ENCODE data around the gene CLHC1.

DNA sequence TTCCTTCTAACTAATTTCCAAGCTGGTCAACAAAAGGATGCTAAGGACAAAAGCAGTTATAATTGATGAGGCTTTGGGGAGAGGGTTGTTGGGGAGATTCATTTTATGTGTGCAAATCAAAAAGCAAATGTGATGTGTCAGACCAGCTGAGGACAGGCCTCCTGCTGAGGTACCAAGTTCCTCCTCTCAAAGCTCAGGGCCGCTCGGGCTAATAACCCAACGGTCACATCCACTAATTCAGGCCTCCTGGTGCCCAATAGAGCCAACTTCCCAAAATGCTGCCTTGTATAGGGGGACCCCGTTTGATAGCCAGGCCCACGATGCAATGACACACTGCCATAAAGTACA lies 93.2 kb downstream of the CLHC1 start:
- TF ChIP-seq POLR2AphosphoS5 (IDR thresholded peaks at IDR 0.05; ENCODE audit: low read depth) = no peak
- TF ChIP-seq, protein P1, sequence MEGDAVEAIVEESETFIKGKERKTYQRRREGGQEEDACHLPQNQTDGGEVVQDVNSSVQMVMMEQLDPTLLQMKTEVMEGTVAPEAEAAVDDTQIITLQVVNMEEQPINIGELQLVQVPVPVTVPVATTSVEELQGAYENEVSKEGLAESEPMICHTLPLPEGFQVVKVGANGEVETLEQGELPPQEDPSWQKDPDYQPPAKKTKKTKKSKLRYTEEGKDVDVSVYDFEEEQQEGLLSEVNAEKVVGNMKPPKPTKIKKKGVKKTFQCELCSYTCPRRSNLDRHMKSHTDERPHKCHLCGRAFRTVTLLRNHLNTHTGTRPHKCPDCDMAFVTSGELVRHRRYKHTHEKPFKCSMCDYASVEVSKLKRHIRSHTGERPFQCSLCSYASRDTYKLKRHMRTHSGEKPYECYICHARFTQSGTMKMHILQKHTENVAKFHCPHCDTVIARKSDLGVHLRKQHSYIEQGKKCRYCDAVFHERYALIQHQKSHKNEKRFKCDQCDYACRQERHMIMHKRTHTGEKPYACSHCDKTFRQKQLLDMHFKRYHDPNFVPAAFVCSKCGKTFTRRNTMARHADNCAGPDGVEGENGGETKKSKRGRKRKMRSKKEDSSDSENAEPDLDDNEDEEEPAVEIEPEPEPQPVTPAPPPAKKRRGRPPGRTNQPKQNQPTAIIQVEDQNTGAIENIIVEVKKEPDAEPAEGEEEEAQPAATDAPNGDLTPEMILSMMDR (IDR thresholded peaks at IDR 0.05; ENCODE audit: insufficient read depth, low read length) = no peak
- TF ChIP-seq SPI1 (IDR thresholded peaks at IDR 0.05; ENCODE audit: borderline replicate concordance, low read depth) = no peak
- TF ChIP-seq, protein P2, sequence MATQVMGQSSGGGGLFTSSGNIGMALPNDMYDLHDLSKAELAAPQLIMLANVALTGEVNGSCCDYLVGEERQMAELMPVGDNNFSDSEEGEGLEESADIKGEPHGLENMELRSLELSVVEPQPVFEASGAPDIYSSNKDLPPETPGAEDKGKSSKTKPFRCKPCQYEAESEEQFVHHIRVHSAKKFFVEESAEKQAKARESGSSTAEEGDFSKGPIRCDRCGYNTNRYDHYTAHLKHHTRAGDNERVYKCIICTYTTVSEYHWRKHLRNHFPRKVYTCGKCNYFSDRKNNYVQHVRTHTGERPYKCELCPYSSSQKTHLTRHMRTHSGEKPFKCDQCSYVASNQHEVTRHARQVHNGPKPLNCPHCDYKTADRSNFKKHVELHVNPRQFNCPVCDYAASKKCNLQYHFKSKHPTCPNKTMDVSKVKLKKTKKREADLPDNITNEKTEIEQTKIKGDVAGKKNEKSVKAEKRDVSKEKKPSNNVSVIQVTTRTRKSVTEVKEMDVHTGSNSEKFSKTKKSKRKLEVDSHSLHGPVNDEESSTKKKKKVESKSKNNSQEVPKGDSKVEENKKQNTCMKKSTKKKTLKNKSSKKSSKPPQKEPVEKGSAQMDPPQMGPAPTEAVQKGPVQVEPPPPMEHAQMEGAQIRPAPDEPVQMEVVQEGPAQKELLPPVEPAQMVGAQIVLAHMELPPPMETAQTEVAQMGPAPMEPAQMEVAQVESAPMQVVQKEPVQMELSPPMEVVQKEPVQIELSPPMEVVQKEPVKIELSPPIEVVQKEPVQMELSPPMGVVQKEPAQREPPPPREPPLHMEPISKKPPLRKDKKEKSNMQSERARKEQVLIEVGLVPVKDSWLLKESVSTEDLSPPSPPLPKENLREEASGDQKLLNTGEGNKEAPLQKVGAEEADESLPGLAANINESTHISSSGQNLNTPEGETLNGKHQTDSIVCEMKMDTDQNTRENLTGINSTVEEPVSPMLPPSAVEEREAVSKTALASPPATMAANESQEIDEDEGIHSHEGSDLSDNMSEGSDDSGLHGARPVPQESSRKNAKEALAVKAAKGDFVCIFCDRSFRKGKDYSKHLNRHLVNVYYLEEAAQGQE (IDR thresholded peaks at IDR 0.05; ENCODE audit: insufficient replicate concordance, low read depth) = no peak
- no peak for TF ChIP-seq GABPA (IDR thresholded peaks at IDR 0.05; ENCODE audit: low read depth)

Data from HL-60 (cell line).